ENCODE results near the gene TLCD5. TPM values are rescaled to one million over a fixed set of nuclear protein-coding genes. Genes with fewer than 3 reads are reported as not detected.

Gene TLCD5
- polyA plus RNA-seq, 3 donors from 2014 or later: not detected

- H3K4me1 Mint-ChIP-seq: peaks cover 13 to 24% of the 10 kb centered on the region in 2 donors
- H3K4me3 Mint-ChIP-seq: no peak overlapping the region
- H3K27me3 Mint-ChIP-seq (ENCODE audit: low read depth in 3 of 3): peaks cover 8 to 15% (median 10%) of the 10 kb centered on the region in 3 donors
- H3K9me3 Mint-ChIP-seq: no peaks in the 10 kb centered on the region
- H3K36me3 Mint-ChIP-seq: peaks cover 7 to 15% (median 9%) of the 10 kb centered on the region in 3 donors
- DNase-seq: no peak
- H3K27ac Mint-ChIP-seq: no peak overlapping the region
These were observed 29.0 kb downstream of the TLCD5 start for GRCh38 chr11:120354068-120354467.

- H3K4me3 Mint-ChIP-seq: no peak overlapping the region
- no peaks in the 10 kb centered on the region for H3K9me3 Mint-ChIP-seq
- DNase-seq: no peak
- no peak overlapping the region for H3K27ac Mint-ChIP-seq
- peaks cover 4 to 11% (median 10%) of the 10 kb centered on the region in 3 donors for H3K27me3 Mint-ChIP-seq (ENCODE audit: low read depth in 3 of 3)
- peaks cover 13 to 25% of the 10 kb centered on the region in 2 donors for H3K4me1 Mint-ChIP-seq
- peaks cover 7 to 15% (median 9%) of the 10 kb centered on the region in 3 donors for H3K36me3 Mint-ChIP-seq
These were observed 29.7 kb downstream of the TLCD5 start for GRCh38 chr11:120354779-120355178.

- Mint-ChIP-seq H3K9me3 (no peaks in the 10 kb centered on the region), H3K36me3 (peaks cover 3 to 9% (median 7%) of the 10 kb centered on the region in 3 donors), H3K27ac (no peak overlapping the region), H3K4me3 (no peak overlapping the region), H3K27me3 (ENCODE audit: low read depth in 3 of 3) (peaks cover 0 to 6% (median 3%) of the 10 kb centered on the region in 3 donors), H3K4me1 (peaks cover 13 to 14% of the 10 kb centered on the region in 2 donors)
- DNase-seq: no peak
These were observed 32.5 kb downstream of the TLCD5 start for GRCh38 chr11:120357620-120358019.

DNA sequence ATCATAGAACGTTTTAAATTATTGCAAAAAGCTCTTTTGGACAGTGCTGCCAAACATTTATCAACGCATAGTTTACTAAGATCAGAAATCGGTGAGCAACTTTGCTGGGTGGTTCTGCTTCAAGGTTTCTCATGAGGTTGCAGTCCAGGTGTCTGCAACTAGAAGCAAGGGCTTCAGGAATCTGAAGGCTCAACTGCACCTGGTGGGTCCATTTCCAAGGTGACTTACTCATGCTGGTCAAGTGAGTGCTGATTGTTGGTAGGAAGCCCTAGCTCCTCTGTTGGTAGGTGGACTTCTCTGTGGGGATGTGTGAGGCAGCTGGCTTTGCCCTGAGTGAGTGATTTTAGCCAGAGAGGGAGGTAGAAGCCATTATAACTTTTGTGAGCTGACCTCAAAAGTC, 33.6 kb downstream of the TLCD5 start:
- H3K27me3 Mint-ChIP-seq (ENCODE audit: low read depth in 3 of 3): peaks cover 0 to 3% (median 3%) of the 10 kb centered on the region in 3 donors

DNA sequence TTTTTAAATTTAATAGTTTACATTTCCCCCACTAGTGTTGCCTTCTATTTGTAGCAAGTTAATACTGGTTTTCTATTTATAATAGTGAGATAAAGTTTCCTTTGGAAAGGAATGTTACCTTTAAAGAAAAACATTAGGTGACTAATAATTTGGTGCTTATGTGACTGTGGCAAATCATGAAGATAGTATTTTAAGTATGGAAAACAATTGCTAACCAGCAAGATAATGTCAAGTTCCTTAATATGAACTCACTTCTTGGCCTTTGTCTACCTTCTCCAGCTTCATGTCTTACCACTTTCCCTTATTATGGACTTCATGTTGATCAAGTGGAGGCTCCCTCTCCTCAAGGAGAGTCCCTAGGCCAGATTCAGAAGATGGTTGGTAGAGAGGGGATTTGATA, 38.3 kb downstream of the TLCD5 start:
- Mint-ChIP-seq H3K4me3 (no peak overlapping the region), H3K27me3 (ENCODE audit: low read depth in 3 of 3) (no peaks in the 10 kb centered on the region), H3K36me3 (no peaks in the 10 kb centered on the region), H3K4me1 (peaks cover 7% of the 10 kb centered on the region in 2 donors), H3K27ac (no peak overlapping the region), H3K9me3 (no peaks in the 10 kb centered on the region)
- no peak for DNase-seq

More for the DNA sequence above, 33.6 kb downstream of the TLCD5 start:
- DNase-seq: no peak
- Mint-ChIP-seq H3K36me3 (peaks cover 1 to 5% (median 4%) of the 10 kb centered on the region in 3 donors), H3K4me1 (peaks cover 13 to 14% of the 10 kb centered on the region in 2 donors), H3K9me3 (no peaks in the 10 kb centered on the region), H3K4me3 (no peak overlapping the region), H3K27ac (no peak overlapping the region)

GRCh38 chr11:120365512-120365911, 40.4 kb downstream of the TLCD5 start:
- Mint-ChIP-seq H3K4me3 (no peak overlapping the region), H3K27me3 (ENCODE audit: low read depth in 3 of 3) (no peaks in the 10 kb centered on the region), H3K9me3 (no peaks in the 10 kb centered on the region), H3K36me3 (no peaks in the 10 kb centered on the region), H3K27ac (no peak overlapping the region), H3K4me1 (peaks cover 0 to 2% of the 10 kb centered on the region in 2 donors)
- no peak for DNase-seq

DNA sequence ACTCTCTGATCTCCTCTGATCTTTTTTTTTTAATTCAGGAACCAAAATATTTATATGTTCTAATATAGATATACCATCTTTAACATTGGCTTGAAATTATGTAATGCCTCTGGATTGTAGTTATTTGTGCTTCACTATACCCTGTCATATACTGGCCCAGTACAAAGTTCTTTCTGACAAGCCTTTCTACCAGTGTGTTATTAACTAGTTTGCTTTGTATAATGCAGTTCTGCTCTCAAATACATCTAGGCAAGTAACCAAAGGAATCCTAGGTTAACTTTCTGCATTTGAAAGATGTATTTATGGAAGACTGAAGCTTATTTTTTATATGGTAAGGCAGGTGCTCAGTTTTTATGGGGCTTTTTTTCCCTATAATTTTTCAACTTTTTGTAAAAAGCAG, 47.2 kb downstream of the TLCD5 start:
- DNase-seq: no peak
- Mint-ChIP-seq H3K9me3 (no peaks in the 10 kb centered on the region), H3K27me3 (ENCODE audit: low read depth in 3 of 3) (peaks cover 0 to 2% (median 0%) of the 10 kb centered on the region in 3 donors), H3K4me3 (no peak overlapping the region), H3K36me3 (no peaks in the 10 kb centered on the region), H3K4me1 (no peaks in the 10 kb centered on the region), H3K27ac (no peak overlapping the region)

GRCh38 chr11:120375076-120375475, 50.0 kb downstream of the TLCD5 start:
- Mint-ChIP-seq H3K36me3 (peaks cover 4 to 10% (median 6%) of the 10 kb centered on the region in 3 donors), H3K27ac (no peak overlapping the region), H3K4me3 (no peak overlapping the region), H3K9me3 (peaks cover 0 to 9% (median 3%) of the 10 kb centered on the region in 6 donors), H3K27me3 (ENCODE audit: low read depth in 3 of 3) (peaks cover 0 to 8% (median 4%) of the 10 kb centered on the region in 3 donors), H3K4me1 (peaks cover 3 to 6% of the 10 kb centered on the region in 2 donors)
- DNase-seq: no peak

DNA sequence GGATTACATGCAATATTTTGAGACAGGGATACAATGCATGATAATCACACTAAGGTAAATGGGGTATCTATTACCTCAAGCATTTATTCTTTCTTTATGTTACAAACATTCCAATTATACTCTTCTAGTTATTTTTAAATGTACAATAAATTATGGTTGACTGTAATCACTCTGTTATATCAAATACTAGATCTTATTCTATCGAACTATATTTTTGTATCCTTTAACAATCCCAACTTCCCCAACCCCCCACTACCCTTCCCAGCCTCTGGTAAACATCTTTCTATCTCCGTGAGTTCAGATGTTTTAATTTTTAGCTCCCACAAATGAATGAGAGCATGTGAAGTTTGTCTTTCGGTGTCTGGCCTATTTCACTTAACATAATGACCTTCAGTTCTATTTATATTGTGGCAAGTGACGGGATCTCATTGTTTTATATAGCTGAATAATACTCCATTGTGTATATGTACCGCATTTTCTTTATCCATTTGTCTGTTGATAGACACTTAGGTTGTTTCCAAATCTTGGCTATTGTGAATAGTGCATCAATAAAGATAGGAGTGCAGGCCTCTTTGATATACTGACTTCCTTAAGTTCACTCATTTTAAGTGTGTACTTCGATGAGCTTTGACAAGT, 51.6 kb downstream of the TLCD5 start:
- no peak for DNase-seq
- H3K27ac Mint-ChIP-seq: no peak overlapping the region
- peaks cover 0 to 8% (median 4%) of the 10 kb centered on the region in 3 donors for H3K27me3 Mint-ChIP-seq (ENCODE audit: low read depth in 3 of 3)
- H3K4me1 Mint-ChIP-seq: peaks cover 8 to 21% of the 10 kb centered on the region in 2 donors
- no peak overlapping the region for H3K4me3 Mint-ChIP-seq
- peaks cover 0 to 9% (median 3%) of the 10 kb centered on the region in 6 donors for H3K9me3 Mint-ChIP-seq
- H3K36me3 Mint-ChIP-seq: peaks cover 4 to 10% (median 6%) of the 10 kb centered on the region in 3 donors

- Mint-ChIP-seq H3K36me3 (peaks cover 4 to 10% (median 6%) of the 10 kb centered on the region in 3 donors), H3K9me3 (peaks cover 0 to 9% (median 3%) of the 10 kb centered on the region in 6 donors), H3K4me1 (peaks cover 13 to 30% of the 10 kb centered on the region in 2 donors), H3K27me3 (ENCODE audit: low read depth in 3 of 3) (peaks cover 0 to 8% (median 4%) of the 10 kb centered on the region in 3 donors), H3K4me3 (no peak overlapping the region), H3K27ac (no peak overlapping the region)
- no peak for DNase-seq
These were observed 53.4 kb downstream of the TLCD5 start for GRCh38 chr11:120378474-120378873.

- peaks cover 0 to 8% (median 4%) of the 10 kb centered on the region in 3 donors for H3K27me3 Mint-ChIP-seq (ENCODE audit: low read depth in 3 of 3)
- H3K9me3 Mint-ChIP-seq: peaks cover 0 to 9% (median 3%) of the 10 kb centered on the region in 6 donors
- H3K36me3 Mint-ChIP-seq: peaks cover 4 to 10% (median 6%) of the 10 kb centered on the region in 3 donors
- no peak overlapping the region for H3K4me3 Mint-ChIP-seq
- peaks cover 13 to 39% of the 10 kb centered on the region in 2 donors for H3K4me1 Mint-ChIP-seq
- DNase-seq: no peak
- no peak overlapping the region for H3K27ac Mint-ChIP-seq
These were observed 56.3 kb downstream of the TLCD5 start for GRCh38 chr11:120381401-120381800.

Other genes starting within 250 kb of the TLCD5 start
- not detected for gene TRIM29, start 187.2 kb upstream of the TLCD5 start, polyA plus RNA-seq
- 1 to 10 TPM; 1.9 to 2.5 (median 2.4) TPM for gene OAF, start 114.3 kb upstream of the TLCD5 start, polyA plus RNA-seq
- gene POU2F3, start 85.2 kb upstream of the TLCD5 start, polyA plus RNA-seq: not detected
- 10 to 100 TPM in 1 of 3 donors, 1 to 10 TPM in 2; 1.1 to 12.2 (median 6.7) TPM for gene ARHGEF12, start 11.1 kb downstream of the TLCD5 start, polyA plus RNA-seq
- 1 to 10 TPM in 2 of 3 donors, under 1 TPM in 1; 0.85 to 3.6 (median 2.0) TPM for gene GRIK4, start 186.4 kb downstream of the TLCD5 start, polyA plus RNA-seq